WI38 (cell line): ENCODE data around the gene STMN3.
A peak's percentile ranks its signal among the peaks of the same experiment; 100 is the strongest.
"Not testable (repeated sequence)": the region's sequence is repeated elsewhere in the genome, so short reads cannot be mapped to it uniquely, and the experiment has no call there.

ENCODE experiments used
- H3K4me3 ChIP-seq: 2 replicates; pipeline ENCODE4 v1.5.1; 2011; ENCODE audit warnings: low read depth, mild to moderate bottlenecking, control low read depth, low read length
- TF ChIP-seq, protein P1 (sequence below): IDR thresholded peaks from 2 replicates; pipeline ENCODE4 v1.5.1; 2012; ENCODE audit warnings: low read depth, mild to moderate bottlenecking, control low read depth, low read length

Gene STMN3

DNA sequence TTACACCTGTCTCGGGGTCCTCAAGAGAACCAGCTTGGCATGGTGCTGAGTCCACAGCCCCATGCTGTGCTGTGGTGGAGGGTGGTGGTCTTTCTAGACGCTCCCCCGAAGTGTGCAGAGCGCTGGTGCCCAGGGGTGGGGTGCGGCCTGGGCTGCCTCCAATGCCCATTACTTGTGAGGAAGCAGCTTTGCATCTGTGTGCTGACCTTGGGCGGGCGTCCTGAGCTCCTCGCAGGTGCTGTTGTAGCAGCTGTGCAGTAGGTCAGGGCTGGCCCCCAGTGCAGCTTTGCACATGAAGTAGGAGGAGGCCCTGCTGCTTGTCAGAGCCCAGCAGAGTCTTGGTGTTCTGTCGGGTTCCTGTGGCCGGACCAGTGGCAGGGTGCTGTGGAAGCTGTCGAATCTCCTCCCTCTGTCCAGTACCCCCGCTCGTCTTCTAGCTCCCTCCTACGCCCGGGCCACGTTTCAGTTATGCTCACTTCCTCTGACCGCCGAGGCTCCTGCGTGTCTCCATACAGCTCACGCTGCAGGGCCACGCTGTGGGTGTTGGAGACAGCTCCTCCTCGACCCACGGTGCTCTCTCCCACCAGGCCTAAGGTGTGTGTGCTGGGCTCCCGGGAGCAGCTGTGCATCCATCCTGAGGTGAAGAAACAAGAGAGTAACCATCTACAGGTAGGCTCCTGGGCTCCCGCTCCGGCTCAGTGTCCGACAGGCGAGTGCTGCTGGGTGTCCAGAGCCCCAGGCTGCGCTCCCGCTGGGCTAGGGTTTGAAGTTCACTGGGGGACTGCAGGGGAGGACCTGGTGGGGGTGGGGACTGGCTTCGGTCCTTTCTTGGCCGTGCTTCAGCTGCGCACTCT is 9.0 kb upstream of the STMN3 start:
- TF ChIP-seq, protein P1, sequence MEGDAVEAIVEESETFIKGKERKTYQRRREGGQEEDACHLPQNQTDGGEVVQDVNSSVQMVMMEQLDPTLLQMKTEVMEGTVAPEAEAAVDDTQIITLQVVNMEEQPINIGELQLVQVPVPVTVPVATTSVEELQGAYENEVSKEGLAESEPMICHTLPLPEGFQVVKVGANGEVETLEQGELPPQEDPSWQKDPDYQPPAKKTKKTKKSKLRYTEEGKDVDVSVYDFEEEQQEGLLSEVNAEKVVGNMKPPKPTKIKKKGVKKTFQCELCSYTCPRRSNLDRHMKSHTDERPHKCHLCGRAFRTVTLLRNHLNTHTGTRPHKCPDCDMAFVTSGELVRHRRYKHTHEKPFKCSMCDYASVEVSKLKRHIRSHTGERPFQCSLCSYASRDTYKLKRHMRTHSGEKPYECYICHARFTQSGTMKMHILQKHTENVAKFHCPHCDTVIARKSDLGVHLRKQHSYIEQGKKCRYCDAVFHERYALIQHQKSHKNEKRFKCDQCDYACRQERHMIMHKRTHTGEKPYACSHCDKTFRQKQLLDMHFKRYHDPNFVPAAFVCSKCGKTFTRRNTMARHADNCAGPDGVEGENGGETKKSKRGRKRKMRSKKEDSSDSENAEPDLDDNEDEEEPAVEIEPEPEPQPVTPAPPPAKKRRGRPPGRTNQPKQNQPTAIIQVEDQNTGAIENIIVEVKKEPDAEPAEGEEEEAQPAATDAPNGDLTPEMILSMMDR: no peak
- H3K4me3 ChIP-seq: no peak overlapping the region

DNA sequence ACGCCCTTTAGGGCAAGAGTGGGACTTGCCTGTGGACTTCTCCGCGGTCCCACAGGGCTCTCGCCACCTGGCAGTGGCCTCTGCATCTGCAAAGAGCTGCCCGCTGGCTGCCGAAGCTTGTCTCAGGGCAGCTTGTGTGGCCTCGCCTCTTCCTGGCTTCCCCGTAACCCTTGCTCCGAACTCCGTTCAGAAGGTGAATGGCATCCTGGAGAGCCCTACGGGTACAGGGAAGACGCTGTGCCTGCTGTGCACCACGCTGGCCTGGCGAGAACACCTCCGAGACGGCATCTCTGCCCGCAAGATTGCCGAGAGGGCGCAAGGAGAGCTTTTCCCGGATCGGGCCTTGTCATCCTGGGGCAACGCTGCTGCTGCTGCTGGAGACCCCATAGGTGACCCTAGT is 7.9 kb upstream of the STMN3 start:
- TF ChIP-seq, protein P1: no peak
- H3K4me3 ChIP-seq: no peak overlapping the region

DNA sequence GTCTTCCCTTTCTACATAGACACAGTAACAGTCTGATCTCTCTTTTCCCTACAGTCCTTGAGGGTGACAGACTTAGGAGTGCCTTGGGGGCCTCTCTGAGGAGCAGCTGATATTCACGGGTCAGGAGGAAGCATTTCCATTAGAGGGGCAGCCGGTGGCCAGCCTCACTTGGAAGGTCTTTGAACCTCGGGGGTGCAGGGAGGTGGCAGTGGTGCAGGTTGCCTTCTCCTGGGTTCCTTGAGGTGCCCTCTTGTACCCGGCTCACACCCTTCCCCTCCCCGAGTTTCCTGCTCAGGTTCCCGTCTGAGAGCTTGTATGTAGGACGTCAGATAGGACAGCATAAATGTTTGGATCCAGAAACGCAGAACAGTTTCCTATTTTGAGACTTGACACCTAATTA is 7.4 kb upstream of the STMN3 start:
- H3K4me3 ChIP-seq: no peak overlapping the region
- TF ChIP-seq, protein P1: no peak

DNA sequence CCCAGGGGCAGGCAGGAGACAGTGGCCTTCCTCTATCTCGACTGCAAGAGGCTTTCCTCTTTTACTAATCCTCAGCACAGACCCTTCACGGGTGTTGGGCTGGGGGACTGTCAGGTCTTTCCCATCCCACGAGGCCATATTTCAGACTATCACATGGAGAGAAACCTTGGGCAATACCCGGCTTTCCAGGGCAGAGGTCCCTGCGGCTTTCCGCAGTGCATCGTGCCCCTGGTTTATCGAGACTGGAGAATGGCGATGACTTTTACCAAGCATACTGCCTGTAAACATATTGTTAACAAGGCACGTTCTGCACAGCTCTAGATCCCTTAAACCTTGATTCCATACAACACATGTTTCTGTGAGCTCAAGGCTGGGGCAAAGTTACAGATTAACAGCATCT is 7.0 kb upstream of the STMN3 start:
- not testable (repeated sequence) for H3K4me3 ChIP-seq

DNA sequence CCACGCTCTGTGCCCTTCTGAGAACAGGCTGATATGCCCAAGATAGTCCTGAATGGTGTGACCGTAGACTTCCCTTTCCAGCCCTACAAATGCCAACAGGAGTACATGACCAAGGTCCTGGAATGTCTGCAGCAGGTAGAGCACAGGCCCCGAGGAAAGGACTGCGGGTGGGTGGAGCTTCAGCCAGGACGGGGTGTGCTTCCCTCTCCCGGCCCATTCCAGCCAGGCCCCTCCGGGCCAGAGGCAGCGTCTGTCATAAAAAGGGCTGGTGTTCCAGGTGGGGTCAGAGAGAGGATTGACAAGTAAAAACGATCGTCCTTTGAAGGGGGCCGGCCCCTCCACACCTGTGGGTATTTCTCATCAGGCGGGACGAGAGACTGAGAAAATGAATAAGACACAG is 6.1 kb upstream of the STMN3 start:
- peak overlapping the region; percentile 88 for H3K4me3 ChIP-seq
- TF ChIP-seq, protein P1: no peak

DNA sequence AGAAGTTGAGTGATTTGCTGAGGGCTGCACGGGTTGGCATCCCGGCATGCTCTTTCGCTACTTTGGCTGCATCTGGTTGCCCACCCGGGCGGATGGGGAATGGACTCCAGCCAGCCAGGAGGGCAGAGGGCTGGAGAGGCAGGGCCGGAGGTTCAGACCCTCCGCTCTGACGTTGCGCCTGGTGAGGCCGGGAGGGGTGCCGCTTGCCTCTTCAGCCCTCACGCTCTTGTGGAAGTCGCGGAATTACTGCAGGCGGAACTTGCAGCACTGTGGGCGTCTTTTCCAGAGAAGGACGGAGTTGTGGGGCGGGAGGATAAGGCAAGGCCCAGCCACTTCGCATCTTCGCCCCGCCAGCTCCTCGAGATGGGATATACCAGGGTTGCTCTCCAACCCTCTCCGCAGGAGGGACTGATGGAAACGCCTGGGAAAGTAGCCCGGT is 5.5 kb upstream of the STMN3 start:
- TF ChIP-seq, protein P1: no peak
- peak overlapping the region; percentile 88 for H3K4me3 ChIP-seq

DNA sequence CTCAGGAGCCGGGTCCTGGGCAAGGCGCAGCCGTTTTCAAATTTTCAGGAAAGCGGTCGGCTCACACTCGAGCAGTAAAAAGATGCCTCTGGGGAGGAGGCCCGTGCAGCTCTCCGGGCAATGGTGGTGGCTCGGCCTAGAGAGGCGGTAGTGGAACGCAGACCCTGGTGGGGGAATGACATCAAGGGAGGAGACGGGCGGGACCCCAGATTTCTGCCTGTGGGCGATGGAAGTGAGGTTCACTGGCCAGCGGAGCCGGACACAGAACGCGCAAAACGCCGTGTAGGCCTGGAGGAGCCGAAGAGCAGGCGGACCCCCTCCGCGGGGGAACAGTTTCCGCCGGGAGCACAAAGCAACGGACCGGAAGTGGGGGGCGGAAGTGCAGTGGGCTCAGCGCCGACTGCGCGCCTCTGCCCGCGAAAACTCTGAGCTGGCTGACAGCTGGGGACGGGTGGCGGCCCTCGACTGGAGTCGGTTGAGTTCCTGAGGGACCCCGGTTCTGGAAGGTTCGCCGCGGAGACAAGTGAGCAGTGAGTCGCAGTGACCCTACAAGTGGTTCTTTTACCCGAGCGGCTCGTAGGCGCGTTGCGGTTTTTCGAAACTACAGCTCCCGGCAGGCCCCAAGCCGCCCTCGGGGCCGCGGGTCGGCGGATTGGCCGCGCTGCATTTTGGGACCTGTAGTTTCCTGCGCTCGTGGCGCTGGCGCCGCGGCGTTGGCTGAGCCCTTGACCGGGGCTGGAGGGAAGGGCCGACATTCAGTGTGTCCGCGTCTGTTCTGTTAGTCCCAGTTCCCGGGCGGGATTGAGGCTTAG is 4.9 kb upstream of the STMN3 start, which contains the start of gene RTEL1:
TSS of gene RTEL1 (plus strand) at position 376 of the 812 bp plus-strand sequence. CDS start 1,091 bp downstream, outside the sequence.
- H3K4me3 ChIP-seq: peak within 1 kb of the TSS; percentile 88
- TF ChIP-seq, protein P1: no peak
